Muscle layer of duodenum (tissue), 2 donors: ENCODE results near the gene C6orf132.
A peak's percentile ranks its signal among the peaks of the same experiment; 100 is the strongest.

Experiments
- H3K27ac ChIP-seq: one replicate; pipeline ENCODE4 v1.7.0; 2013; ENCODE audit warnings: mild to moderate bottlenecking, low read length
- H3K27me3 ChIP-seq: one replicate; pipeline ENCODE4 v1.7.0; 2013; ENCODE audit warnings: low read depth, mild to moderate bottlenecking, control low read depth, low read length
- H3K36me3 ChIP-seq, 2 donors: one replicate each; pipeline ENCODE4 v1.7.0; 2013; ENCODE audit warnings: low read length in 2 of 2, control low read depth in 1 of 2, mild to moderate bottlenecking in 1 of 2; ENCODE audit not compliant: insufficient read depth in 2 of 2, control insufficient read depth in 1 of 2
- H3K4me1 ChIP-seq, 2 donors: one replicate each; pipeline ENCODE4 v1.7.0; 2013; ENCODE audit warnings: low read length in 2 of 2, mild to moderate bottlenecking in 2 of 2, control low read depth in 1 of 2, moderate library complexity in 1 of 2; ENCODE audit not compliant: insufficient read depth in 2 of 2, control insufficient read depth in 1 of 2
- H3K4me3 ChIP-seq, 2 donors: one replicate each; pipeline ENCODE4 v1.7.0; 2013; ENCODE audit warnings: low read length in 2 of 2, low read depth in 1 of 2, mild to moderate bottlenecking in 1 of 2
- H3K9me3 ChIP-seq, 2 donors: one replicate each; pipeline ENCODE4 v1.7.0; 2013; ENCODE audit warnings: low read length in 2 of 2, control low read depth in 1 of 2, mild to moderate bottlenecking in 1 of 2; ENCODE audit not compliant: control insufficient read depth in 1 of 2
- donor health status: healthy.

C6orf132 gene

GRCh38 chr6:42129360-42129676 lies 13.1 kb downstream of the C6orf132 start:
- no peaks in the 10 kb centered on the region for H3K9me3 ChIP-seq
- no peaks in the 10 kb centered on the region for H3K27me3 ChIP-seq
- no peak overlapping the region for H3K4me3 ChIP-seq
- H3K36me3 ChIP-seq = no peaks in the 10 kb centered on the region
- H3K4me1 ChIP-seq = no peaks in the 10 kb centered on the region
- H3K27ac ChIP-seq = no peak overlapping the region

- no peaks in the 10 kb centered on the region for H3K9me3 ChIP-seq
- no peak overlapping the region for H3K4me3 ChIP-seq
- H3K27ac ChIP-seq = no peak overlapping the region
- no peaks in the 10 kb centered on the region for H3K27me3 ChIP-seq
- H3K36me3 ChIP-seq = no peaks in the 10 kb centered on the region
- no peaks in the 10 kb centered on the region for H3K4me1 ChIP-seq
These were observed 13.7 kb downstream of the C6orf132 start for GRCh38 chr6:42128460-42129359.

GRCh38 chr6:42125663-42126062 lies 16.8 kb downstream of the C6orf132 start:
- Histone ChIP-seq H3K27me3 (no peaks in the 10 kb centered on the region), H3K27ac (no peak overlapping the region), H3K4me1 (peaks cover 0 to 3% of the 10 kb centered on the region in 2 donors)

GRCh38 chr6:42125231-42125630 lies 17.2 kb downstream of the C6orf132 start:
- H3K9me3 ChIP-seq = no peaks in the 10 kb centered on the region
- H3K4me1 ChIP-seq = peaks cover 0 to 3% of the 10 kb centered on the region in 2 donors
- no peak overlapping the region for H3K27ac ChIP-seq
- no peaks in the 10 kb centered on the region for H3K27me3 ChIP-seq
- H3K36me3 ChIP-seq = no peaks in the 10 kb centered on the region
- H3K4me3 ChIP-seq = no peak overlapping the region

More at GRCh38 chr6:42125663-42126062, 16.8 kb downstream of the C6orf132 start:
- no peaks in the 10 kb centered on the region for H3K9me3 ChIP-seq
- H3K36me3 ChIP-seq = no peaks in the 10 kb centered on the region
- no peak overlapping the region for H3K4me3 ChIP-seq

- H3K27ac ChIP-seq = peak overlapping the region; percentile 60
- no peaks in the 10 kb centered on the region for H3K36me3 ChIP-seq
- H3K4me3 ChIP-seq = no peak overlapping the region
- peaks cover 0 to 3% of the 10 kb centered on the region in 2 donors for H3K4me1 ChIP-seq
- H3K27me3 ChIP-seq = no peaks in the 10 kb centered on the region
- no peaks in the 10 kb centered on the region for H3K9me3 ChIP-seq
These were observed 18.1 kb downstream of the C6orf132 start for GRCh38 chr6:42124223-42124836.

GRCh38 chr6:42123379-42124103 lies 18.9 kb downstream of the C6orf132 start:
- Histone ChIP-seq H3K27me3 (no peaks in the 10 kb centered on the region), H3K9me3 (no peaks in the 10 kb centered on the region), H3K4me3 (no peak overlapping the region), H3K4me1 (peaks cover 1 to 3% of the 10 kb centered on the region in 2 donors), H3K27ac (peak overlapping the region; percentile 60), H3K36me3 (no peaks in the 10 kb centered on the region)

- Histone ChIP-seq H3K9me3 (no peaks in the 10 kb centered on the region), H3K27ac (peak overlapping the region; percentile 49), H3K4me1 (peaks cover 3 to 5% of the 10 kb centered on the region in 2 donors), H3K27me3 (no peaks in the 10 kb centered on the region), H3K4me3 (no peak overlapping the region), H3K36me3 (no peaks in the 10 kb centered on the region)
These were observed 21.2 kb downstream of the C6orf132 start for GRCh38 chr6:42120895-42121865.

- Histone ChIP-seq H3K9me3 (no peaks in the 10 kb centered on the region), H3K36me3 (no peaks in the 10 kb centered on the region), H3K27ac (peak overlapping the region; percentile 75), H3K27me3 (no peaks in the 10 kb centered on the region), H3K4me1 (peaks cover 3 to 5% of the 10 kb centered on the region in 2 donors), H3K4me3 (no peak overlapping the region)
These were observed 24.0 kb downstream of the C6orf132 start for GRCh38 chr6:42118162-42119001.

GRCh38 chr6:42117843-42118161 lies 24.6 kb downstream of the C6orf132 start:
- peak overlapping the region; percentile 75 for H3K27ac ChIP-seq
- no peaks in the 10 kb centered on the region for H3K9me3 ChIP-seq
- H3K4me1 ChIP-seq = peaks cover 3 to 10% of the 10 kb centered on the region in 2 donors
- H3K36me3 ChIP-seq = no peaks in the 10 kb centered on the region
- H3K4me3 ChIP-seq = no peak overlapping the region
- no peaks in the 10 kb centered on the region for H3K27me3 ChIP-seq

- no peaks in the 10 kb centered on the region for H3K9me3 ChIP-seq
- H3K4me1 ChIP-seq = peaks cover 3 to 7% of the 10 kb centered on the region in 2 donors
- no peaks in the 10 kb centered on the region for H3K36me3 ChIP-seq
- H3K27me3 ChIP-seq = no peaks in the 10 kb centered on the region
- H3K27ac ChIP-seq = peak overlapping the region; percentile 79
- no peak overlapping the region for H3K4me3 ChIP-seq
These were observed 28.3 kb downstream of the C6orf132 start for GRCh38 chr6:42113936-42114636.
